DMS 273 (cell line): ENCODE measurements around the gene WDFY2.

Experiments
- DNase-seq: peaks from one replicate; lab custom pipeline; 2025; ENCODE audit not compliant: unreplicated experiment; lab: John Stamatoyannopoulos, UW

Gene WDFY2

DNA sequence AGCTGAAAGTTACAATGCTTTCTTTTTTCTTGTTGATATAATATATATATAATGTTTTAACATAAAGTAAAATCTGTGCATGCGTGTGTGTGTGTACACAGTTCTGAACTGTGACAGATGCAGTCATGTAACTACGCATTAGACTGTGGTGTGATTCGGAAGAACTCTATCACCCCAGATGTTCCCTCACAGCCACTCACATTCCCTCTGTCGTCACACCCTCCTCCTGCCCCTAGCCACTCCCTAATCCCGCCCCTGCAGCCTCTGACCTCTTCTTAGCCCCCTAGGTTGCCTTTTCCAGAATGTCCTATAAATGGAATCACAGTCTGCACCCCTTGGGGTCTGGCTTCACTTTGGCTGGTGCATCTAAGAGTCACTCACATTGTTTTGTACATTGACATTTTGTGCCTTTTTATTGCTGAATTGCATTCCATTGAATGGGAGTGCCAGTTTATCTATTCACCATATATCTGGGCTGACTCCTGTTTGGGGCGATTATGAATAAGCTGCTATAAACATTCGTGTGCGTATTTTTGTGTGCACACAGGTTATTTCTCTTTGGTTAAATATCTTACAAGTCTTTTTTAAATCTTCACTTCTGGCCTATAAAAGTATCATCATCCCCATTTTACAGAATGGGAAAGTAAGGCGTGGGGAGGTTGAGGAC lies 199.3 kb downstream of the WDFY2 start:
- peak; percentile 57 for DNase-seq

GRCh38 chr13:51784097-51784496 lies 199.8 kb downstream of the WDFY2 start:
- no peak for DNase-seq

GRCh38 chr13:51785712-51786424 lies 201.6 kb downstream of the WDFY2 start:
- peak; percentile 97 for DNase-seq

DNA sequence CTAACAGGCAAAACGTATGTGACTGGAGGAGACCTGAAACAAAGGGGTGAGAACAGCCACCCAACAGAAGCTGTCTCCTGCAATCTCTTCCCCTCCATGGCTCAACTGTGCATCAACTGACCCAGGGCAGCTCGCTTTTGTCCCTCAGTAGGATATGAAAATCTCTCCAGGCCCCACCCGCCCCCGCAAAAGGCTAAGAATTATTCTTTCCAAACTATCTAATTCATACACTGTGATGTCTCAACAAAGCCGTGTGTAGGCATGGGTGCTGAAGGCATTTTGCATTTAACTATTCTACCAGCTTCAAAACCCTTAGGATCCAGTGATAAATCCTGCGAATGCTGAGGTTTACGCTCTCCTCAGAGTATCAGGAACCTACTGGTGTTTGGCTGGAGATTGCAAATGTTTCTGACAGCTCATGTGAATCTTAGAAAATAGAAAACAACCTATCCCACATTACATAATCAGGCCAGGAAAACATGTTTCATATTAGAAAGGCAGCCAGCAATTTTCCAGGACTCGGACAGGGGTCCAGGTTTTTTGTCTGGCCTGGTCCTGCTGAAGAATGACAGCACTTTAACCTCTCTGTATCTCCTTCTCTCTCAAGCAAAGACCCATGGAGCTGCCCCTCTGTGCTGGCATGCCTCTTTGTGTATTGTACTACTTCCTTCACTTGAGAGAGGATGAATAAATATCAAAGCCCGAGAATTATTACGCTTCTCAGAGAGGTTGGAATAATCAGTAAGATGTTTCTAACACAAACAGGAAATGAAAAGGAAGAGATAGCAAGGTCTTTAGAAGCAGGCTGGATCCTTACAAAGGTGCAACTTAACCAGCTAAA lies 202.4 kb downstream of the WDFY2 start:
- peak; percentile 62 for DNase-seq

DNA sequence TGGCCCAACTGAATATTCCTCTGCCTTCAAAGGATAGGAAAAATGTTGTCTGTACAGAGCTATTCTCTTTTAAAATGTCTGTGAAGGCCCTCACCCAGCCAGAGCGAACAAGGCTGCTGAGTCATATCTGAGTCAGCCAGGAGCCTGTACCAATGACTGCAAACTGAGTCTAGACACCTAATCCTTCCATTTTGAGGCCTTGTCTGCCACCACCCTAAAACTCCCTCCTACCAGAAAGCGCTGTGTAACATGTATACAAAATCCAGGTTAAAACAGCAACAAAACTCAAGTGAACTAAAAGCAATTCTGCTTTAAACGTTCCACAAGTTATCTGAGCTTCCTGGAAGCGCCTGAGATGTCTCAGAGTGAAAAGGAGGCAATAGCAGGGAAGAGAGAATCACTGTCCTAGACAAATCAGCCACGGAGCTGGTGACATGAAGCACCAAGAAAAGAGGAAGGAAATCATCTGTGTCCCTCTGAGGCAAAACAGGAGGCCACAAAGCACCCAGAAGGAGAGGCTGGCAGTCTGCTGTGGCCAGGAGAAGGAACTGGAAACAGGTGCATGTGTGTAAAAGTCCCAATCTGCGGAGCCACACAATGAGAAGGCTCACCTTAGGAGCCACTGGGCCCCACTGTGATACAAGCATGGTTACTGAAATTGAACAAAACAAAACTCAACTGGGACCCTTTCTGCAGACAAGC lies 209.5 kb downstream of the WDFY2 start:
- no peak for DNase-seq

- DNase-seq, result no peak
Measured at GRCh38 chr13:51794964-51795363, 210.7 kb downstream of the WDFY2 start.

GRCh38 chr13:51795419-51795818 lies 211.2 kb downstream of the WDFY2 start:
- no peak for DNase-seq

DNA sequence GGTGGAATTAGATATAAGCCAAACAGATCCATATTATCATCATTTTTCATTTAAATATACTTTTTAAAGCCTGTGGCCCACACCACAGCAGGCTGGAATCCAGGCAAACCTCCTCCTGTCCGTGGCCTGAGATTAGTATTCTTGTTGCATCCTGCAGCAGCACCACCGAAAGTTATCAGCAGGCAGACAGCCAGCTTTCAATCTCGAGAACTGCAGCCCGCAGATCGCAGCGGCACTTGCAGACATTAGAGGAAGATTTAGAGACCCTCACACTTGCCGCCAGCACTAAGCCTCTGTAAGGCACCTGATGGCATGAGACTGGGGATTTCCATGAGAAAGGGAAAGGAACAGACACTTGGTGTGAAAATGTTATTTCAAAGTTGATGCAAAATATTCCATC lies 212.3 kb downstream of the WDFY2 start:
- no peak for DNase-seq

- DNase-seq, result peak; percentile 83
Measured at GRCh38 chr13:51797664-51798488, 213.6 kb downstream of the WDFY2 start.

GRCh38 chr13:51799261-51799660 lies 215.0 kb downstream of the WDFY2 start:
- DNase-seq, result no peak

DNA sequence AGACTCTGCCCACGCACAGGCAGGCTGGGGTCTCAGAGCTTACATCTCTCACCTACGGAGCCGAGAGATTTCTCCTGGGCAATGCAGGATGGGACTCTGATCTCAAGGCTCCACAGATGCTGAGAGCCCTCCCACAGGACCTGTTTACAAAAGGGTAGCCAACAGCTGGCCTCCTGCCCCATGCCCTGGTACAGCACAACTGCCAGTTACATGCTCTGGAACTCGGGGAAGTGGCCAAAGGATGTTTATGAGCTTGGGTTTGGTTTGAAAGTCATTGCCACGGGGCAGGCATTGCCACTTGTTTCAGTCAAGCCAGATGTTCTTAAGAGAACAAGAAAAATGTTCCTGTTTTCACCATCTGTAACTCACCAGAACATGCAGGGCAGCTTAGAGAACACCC lies 216.2 kb downstream of the WDFY2 start:
- peak; percentile 46 for DNase-seq

DNA sequence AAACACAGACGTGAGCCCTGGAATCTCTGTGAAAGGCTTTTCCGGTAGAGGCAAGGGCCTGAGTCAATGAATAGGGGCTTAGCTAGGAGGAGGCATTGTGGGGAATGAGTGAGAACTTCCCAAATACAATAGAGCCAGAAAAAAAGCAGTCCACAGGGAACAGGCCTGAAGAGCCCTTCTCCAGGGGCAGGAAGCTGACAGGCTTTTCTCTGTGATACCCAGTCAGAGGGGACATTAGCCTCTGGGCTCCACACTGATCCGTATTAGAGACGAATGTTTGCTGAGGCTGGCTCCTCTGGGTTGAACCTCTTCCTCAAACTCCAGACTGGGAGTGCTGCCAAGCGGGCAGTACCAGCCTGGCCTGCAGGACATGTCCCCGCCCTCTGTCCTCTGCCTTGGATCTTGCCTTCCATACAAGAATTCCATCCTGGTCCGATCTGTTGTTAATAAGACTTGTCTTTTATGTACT lies 217.4 kb downstream of the WDFY2 start:
- peak; percentile 23 for DNase-seq

GRCh38 chr13:51802631-51803418 lies 218.6 kb downstream of the WDFY2 start:
- peak; percentile 37 for DNase-seq

GRCh38 chr13:51803422-51804294 lies 219.4 kb downstream of the WDFY2 start, which contains the start of gene DHRS12:
DHRS12 (minus strand) TSS chr13:51804163; CDS start chr13:51799659, 4,504 bp downstream.
- peak; percentile 88 for DNase-seq

GRCh38 chr13:51804295-51805172 lies 220.3 kb downstream of the WDFY2 start:
- DNase-seq, result peak; percentile 26

- DNase-seq, result no peak
Measured at GRCh38 chr13:51805313-51805712, 221.1 kb downstream of the WDFY2 start.

DNA sequence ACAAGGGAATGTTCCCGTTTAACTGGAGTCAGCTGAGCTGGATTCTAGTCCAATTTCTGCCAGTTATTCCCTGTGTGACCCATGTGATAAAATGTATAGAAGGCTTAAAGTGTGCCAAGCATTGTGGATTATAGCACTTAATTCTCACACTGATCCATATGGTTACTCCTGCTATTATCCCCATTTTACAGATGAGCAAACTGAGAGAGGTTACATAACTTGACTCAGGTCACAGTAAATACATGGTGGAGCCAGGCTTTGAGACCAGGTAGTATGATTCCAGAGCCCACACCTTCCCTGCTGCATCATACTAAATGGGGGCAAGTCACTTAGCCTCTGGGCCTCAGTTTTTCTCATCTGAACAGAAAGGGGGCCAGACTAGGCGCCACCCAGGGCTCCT lies 221.7 kb downstream of the WDFY2 start:
- DNase-seq, result no peak
